GM10266 (cell line): ENCODE measurements around the gene CD82.

Experiments used
- DNase-seq: peaks from one replicate; pipeline ENCODE4 v3.0.0; 2012; ENCODE audit errors: extremely low spot score
- CTCF ChIP-seq: IDR thresholded peaks from 2 replicates; pipeline ENCODE4 v1.5.1; 2012; ENCODE audit warnings: mild to moderate bottlenecking, low read depth; ENCODE audit not compliant: control insufficient read depth, insufficient read depth; ENCODE audit errors: missing control alignments

Gene CD82

GRCh38 chr11:44593251-44593650 lies 27.8 kb downstream of the CD82 start:
- no peak for TF ChIP-seq CTCF
- no peak for DNase-seq

- no peak for DNase-seq
- no peak for TF ChIP-seq CTCF
Measured at GRCh38 chr11:44595006-44595405, 29.5 kb downstream of the CD82 start.

GRCh38 chr11:44595964-44596381 lies 30.5 kb downstream of the CD82 start:
- no peak for DNase-seq
- no peak for TF ChIP-seq CTCF

GRCh38 chr11:44596525-44597276 lies 31.2 kb downstream of the CD82 start:
- TF ChIP-seq CTCF: no peak
- DNase-seq: peak; percentile 71

GRCh38 chr11:44597358-44598012 lies 32.0 kb downstream of the CD82 start:
- DNase-seq: no peak
- TF ChIP-seq CTCF: no peak

- TF ChIP-seq CTCF: no peak
- no peak for DNase-seq
Measured at GRCh38 chr11:44598831-44599230, 33.4 kb downstream of the CD82 start.

GRCh38 chr11:44600261-44600660 lies 34.8 kb downstream of the CD82 start:
- no peak for DNase-seq
- TF ChIP-seq CTCF: no peak
